B cell (primary cell): Measurements from ENCODE around the gene ASTN1. TPM values are rescaled to one million over a fixed set of nuclear protein-coding genes. Genes with fewer than 3 reads are reported as not detected.

Experiments used
- ATAC-seq: fragments of 200-7000 bp; cut with Tn5 transposase; one replicate; pipeline ENCODE4 v1.10.0; 2021; ENCODE audit warnings: low read depth, mild to moderate bottlenecking, moderate number of reproducible peaks, moderate library complexity
- CTCF ChIA-PET: fragments of 350-600 bp; sonication (Branson Sonifier 250); formaldehyde crosslinking; loops from one replicate; lab custom pipeline; 2021; ENCODE audit warnings: antibody characterized with exemption, inconsistent platforms; lab: Charles Lee
- POLR2A ChIA-PET: fragments of 350-600 bp; sonication (Branson Sonifier 250); formaldehyde crosslinking; loops from one replicate; lab custom pipeline; 2021; ENCODE audit warnings: antibody characterized with exemption; lab: Charles Lee
- DNase-seq: peaks from one replicate; pipeline ENCODE4 v3.0.0; 2013
- H2AFZ ChIP-seq: 2 replicates; pipeline ENCODE4 v1.6.1; 2012; ENCODE audit warnings: mild to moderate bottlenecking, low read depth, low read length; ENCODE audit not compliant: insufficient read depth, poor library complexity, severe bottlenecking
- H3K27ac ChIP-seq, 2 donors: 1 replicate in 1 of 2; 2 replicates in 1 of 2; pipeline ENCODE4 v1.5.1; 2012 to 2013; ENCODE audit warnings: low read length in 2 of 2, mild to moderate bottlenecking in 2 of 2, moderate library complexity in 1 of 2
- H3K27me3 ChIP-seq, 4 experiments: fragments of 200-600 bp in 1 of 4; sonication (generic) in 1 of 4; replicated peaks in 1 of 4; 1 replicate in 2 of 4; 2 replicates in 2 of 4; pipeline versions ENCODE4 v1.6.1 to v1.7.0; 2013 to 2016; ENCODE audit warnings: low read length in 3 of 4, mild to moderate bottlenecking in 2 of 4, mixed read lengths in 1 of 4, moderate library complexity in 1 of 4; ENCODE audit not compliant: insufficient read depth in 4 of 4, control insufficient read depth in 3 of 4; ENCODE audit errors: control extremely low read depth in 1 of 4
- H3K36me3 ChIP-seq, 2 experiments: replicated peaks in 1 of 2; 1 replicate in 1 of 2; 2 replicates in 1 of 2; pipeline versions ENCODE4 v1.6.1 to v1.7.1; 2013; ENCODE audit warnings: low read length in 1 of 2; ENCODE audit not compliant: insufficient read depth in 2 of 2, control insufficient read depth in 1 of 2; ENCODE audit errors: control extremely low read depth in 1 of 2, extremely low read depth in 1 of 2
- H3K4me1 ChIP-seq, 2 donors: fragments of 200-600 bp in 1 of 2; sonication (generic) in 1 of 2; 1 replicate in 1 of 2; 2 replicates in 1 of 2; pipeline versions ENCODE4 v1.5.1 to v1.6.1; 2013 to 2017; ENCODE audit warnings: low read length in 2 of 2; ENCODE audit not compliant: control insufficient read depth in 2 of 2, insufficient read depth in 2 of 2
- H3K4me2 ChIP-seq: replicated peaks from 2 replicates; pipeline ENCODE3; 2012; ENCODE audit warnings: mild to moderate bottlenecking, low read depth, low read length; ENCODE audit not compliant: poor library complexity, severe bottlenecking
- H3K4me3 ChIP-seq, 5 experiments: fragments of 200-600 bp in 1 of 5; sonication (generic) in 1 of 5; 1 replicate in 3 of 5; 2 replicates in 2 of 5; pipeline versions ENCODE4 v1.5.1 to v1.7.0; 2011 to 2016; ENCODE audit warnings: low read length in 4 of 5, mild to moderate bottlenecking in 4 of 5, low read depth in 2 of 5, control low read depth in 1 of 5, moderate library complexity in 1 of 5; ENCODE audit not compliant: insufficient read depth in 1 of 5; ENCODE audit errors: control extremely low read depth in 1 of 5, extremely low read depth in 1 of 5
- H3K79me2 ChIP-seq: fragments of 200-600 bp; sonication (generic); one replicate; pipeline ENCODE4 v1.6.0; 2016; ENCODE audit warnings: low read length; ENCODE audit not compliant: control insufficient read depth, insufficient read depth
- H3K9ac ChIP-seq: fragments of 200-600 bp; sonication (generic); 2 replicates; pipeline ENCODE4 v1.6.1; 2017; ENCODE audit warnings: mild to moderate bottlenecking, low read length, moderate library complexity
- H3K9me3 ChIP-seq, 3 donors: one replicate each; pipeline versions ENCODE4 v1.6.1 to v1.7.1; 2013; ENCODE audit warnings: low read length in 2 of 3; ENCODE audit not compliant: control insufficient read depth in 2 of 3, insufficient read depth in 1 of 3; ENCODE audit errors: control extremely low read depth in 1 of 3
- H4K20me1 ChIP-seq: 2 replicates; pipeline ENCODE4 v1.6.0; 2012; ENCODE audit warnings: mild to moderate bottlenecking, low read length; ENCODE audit not compliant: insufficient read depth, control insufficient read depth, poor library complexity, severe bottlenecking
- H3K27ac Mint-ChIP-seq: one replicate; pipeline ENCODE4 v1.8.0; 2021; ENCODE audit warnings: mixed read lengths
- H3K27me3 Mint-ChIP-seq: one replicate; pipeline ENCODE4 v1.8.0; 2021; ENCODE audit warnings: mixed read lengths
- H3K4me1 Mint-ChIP-seq: one replicate; pipeline ENCODE4 v1.8.0; 2021; ENCODE audit warnings: mixed read lengths
- H3K4me3 Mint-ChIP-seq: one replicate; pipeline ENCODE4 v1.8.0; 2021; ENCODE audit warnings: mixed read lengths
- H3K9me3 Mint-ChIP-seq: one replicate; pipeline ENCODE4 v1.8.0; 2022; ENCODE audit warnings: mixed read lengths; ENCODE audit not compliant: insufficient read depth
- EZH2 ChIP-seq: IDR thresholded peaks from 2 replicates; pipeline ENCODE4 v1.6.1; 2012; ENCODE audit warnings: borderline replicate concordance, low read depth, mild to moderate bottlenecking, moderate library complexity, low read length; ENCODE audit not compliant: insufficient read depth, poor library complexity, severe bottlenecking
- WGBS: methylation state at CpG from one replicate; pipeline ENCODE4 v1.1.5; 2013; ENCODE audit warnings: missing lambda C conversion rate; ENCODE audit not compliant: insufficient coverage; 5-methylcytosine and 5-hydroxymethylcytosine counted together
- intact Hi-C: fragments of 100-400 bp; cut with micrococcal nuclease; formaldehyde crosslinking; loops from one replicate; pipeline ENCODE4 v1.10.0; 2022
- polyA plus RNA-seq: library from polyadenylated mRNA; depleted of rRNA; stranded (reverse); fragments of >200 nt; gene quantifications from 2 replicates; pipeline ENCODE4 v1.2.3, GENCODE V29; 2012
- total RNA-seq, 2 donors: library from RNA; stranded (reverse); fragments of 120-200 nt in 1 of 2; gene quantifications; 1 replicate in 1 of 2; 2 replicates in 1 of 2; pipeline versions ENCODE4 v1.2.3 to v1.2.4, GENCODE V29; 2013 to 2022
- TF ChIP-seq, protein P1 (sequence below): fragments of 200-600 bp; IDR thresholded peaks from one replicate; pipeline ENCODE4 v1.8.0; 2022; ENCODE audit warnings: antibody characterized with exemption, mild to moderate bottlenecking

ASTN1 gene
- total and polyA plus RNA-seq, 2 donors (not counting 1 experiment from before 2014, with no cell fraction given), result not detected

DNA sequence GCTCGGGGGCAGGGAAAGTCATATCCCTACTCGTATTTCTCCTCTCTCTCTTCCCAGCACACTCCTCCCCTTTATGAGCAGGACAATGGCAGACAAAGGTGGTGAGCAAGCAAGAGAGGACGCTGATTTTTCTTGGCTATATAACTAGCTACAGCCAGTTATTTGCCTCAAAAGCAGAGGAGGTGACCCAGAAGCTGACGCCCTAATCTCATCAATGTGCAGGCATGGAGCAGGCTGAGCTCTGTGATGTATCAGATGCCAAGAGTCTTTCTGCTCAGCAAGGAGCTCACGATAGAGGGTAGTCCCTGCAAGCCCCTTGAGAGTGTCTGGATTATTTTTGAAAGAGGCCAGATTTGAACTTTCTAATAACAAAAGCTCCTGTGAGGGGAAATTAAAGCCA, 75.5 kb downstream of the ASTN1 start:
- DNase-seq, result no peak
- H3K4me1 ChIP-seq, result no peaks in the 10 kb centered on the region
- H3K9me3 Mint-ChIP-seq, result no peaks in the 10 kb centered on the region
- CTCF ChIA-PET, result no interaction called here
- no peaks in the 10 kb centered on the region for H3K79me2 ChIP-seq
- no peaks in the 10 kb centered on the region for H3K4me1 Mint-ChIP-seq
- TF ChIP-seq EZH2, result no peak
- TF ChIP-seq, protein P1, sequence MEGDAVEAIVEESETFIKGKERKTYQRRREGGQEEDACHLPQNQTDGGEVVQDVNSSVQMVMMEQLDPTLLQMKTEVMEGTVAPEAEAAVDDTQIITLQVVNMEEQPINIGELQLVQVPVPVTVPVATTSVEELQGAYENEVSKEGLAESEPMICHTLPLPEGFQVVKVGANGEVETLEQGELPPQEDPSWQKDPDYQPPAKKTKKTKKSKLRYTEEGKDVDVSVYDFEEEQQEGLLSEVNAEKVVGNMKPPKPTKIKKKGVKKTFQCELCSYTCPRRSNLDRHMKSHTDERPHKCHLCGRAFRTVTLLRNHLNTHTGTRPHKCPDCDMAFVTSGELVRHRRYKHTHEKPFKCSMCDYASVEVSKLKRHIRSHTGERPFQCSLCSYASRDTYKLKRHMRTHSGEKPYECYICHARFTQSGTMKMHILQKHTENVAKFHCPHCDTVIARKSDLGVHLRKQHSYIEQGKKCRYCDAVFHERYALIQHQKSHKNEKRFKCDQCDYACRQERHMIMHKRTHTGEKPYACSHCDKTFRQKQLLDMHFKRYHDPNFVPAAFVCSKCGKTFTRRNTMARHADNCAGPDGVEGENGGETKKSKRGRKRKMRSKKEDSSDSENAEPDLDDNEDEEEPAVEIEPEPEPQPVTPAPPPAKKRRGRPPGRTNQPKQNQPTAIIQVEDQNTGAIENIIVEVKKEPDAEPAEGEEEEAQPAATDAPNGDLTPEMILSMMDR, result no peak
- no peaks in the 10 kb centered on the region for H3K27me3 ChIP-seq
- no peaks in the 10 kb centered on the region for H4K20me1 ChIP-seq
- no peak overlapping the region for H3K4me2 ChIP-seq
- H3K27me3 Mint-ChIP-seq, result peaks cover 4% of the 10 kb centered on the region
- 70% methylated on average over 4 of the region's 5 CpGs for WGBS
- H3K27ac Mint-ChIP-seq, result no peak overlapping the region
- no peak overlapping the region for H2AFZ ChIP-seq
- H3K36me3 ChIP-seq, result no peaks in the 10 kb centered on the region
- POLR2A ChIA-PET, result no interaction called here
- no peak overlapping the region for H3K27ac ChIP-seq
- no peak overlapping the region for H3K4me3 ChIP-seq
- no peak overlapping the region for H3K4me3 Mint-ChIP-seq
- no peaks in the 10 kb centered on the region for H3K9me3 ChIP-seq
- ATAC-seq, result no peak
- H3K9ac ChIP-seq, result no peak overlapping the region
- intact Hi-C loops, result no loop called here

DNA sequence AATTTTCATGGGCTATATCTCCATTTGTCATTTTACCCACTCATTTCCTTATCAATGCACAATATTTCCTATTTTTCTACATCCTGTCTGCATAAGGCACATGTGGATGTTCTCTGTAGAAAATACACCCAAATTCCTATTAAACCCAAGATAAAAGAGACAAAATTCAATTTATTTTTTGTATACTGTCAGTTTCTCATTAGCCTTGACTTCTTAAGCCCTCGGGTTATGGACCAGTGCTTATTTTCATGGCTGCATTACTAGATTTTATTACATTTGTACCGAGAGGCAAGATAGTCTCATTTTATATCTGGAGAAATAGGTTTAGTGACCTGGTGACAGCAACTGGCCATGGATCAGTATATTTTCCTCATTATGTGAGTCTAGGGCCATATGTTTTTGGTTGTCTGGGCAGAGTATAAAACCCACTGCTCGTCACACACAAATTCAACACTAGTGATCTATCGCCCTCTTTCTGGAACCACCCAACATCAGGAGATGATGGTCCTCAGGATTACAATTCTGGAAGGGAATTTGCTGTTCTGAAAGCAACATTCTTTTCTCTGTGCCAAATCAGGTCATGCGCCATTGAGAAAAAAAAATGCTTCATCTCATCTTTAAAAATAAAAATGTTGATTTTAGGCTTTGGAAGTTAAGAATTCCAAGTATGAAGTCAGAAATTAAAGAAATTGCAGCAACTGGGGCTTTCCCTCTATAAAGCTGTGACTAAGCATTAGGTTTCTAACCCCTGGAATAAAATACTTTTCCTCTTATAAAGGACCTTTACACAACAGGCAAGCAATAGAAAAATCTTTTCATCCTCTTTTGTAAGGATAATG, 81.4 kb downstream of the ASTN1 start:
- Mint-ChIP-seq H3K27me3 (peaks cover 4% of the 10 kb centered on the region), H3K4me3 (no peak overlapping the region), H3K27ac (no peak overlapping the region), H3K4me1 (no peaks in the 10 kb centered on the region), H3K9me3 (no peaks in the 10 kb centered on the region)
- no peak overlapping the region for H3K4me2 ChIP-seq
- no peaks in the 10 kb centered on the region for H3K79me2 ChIP-seq
- POLR2A ChIA-PET, result no interaction called here
- no peaks in the 10 kb centered on the region for H3K4me1 ChIP-seq
- H3K36me3 ChIP-seq, result no peaks in the 10 kb centered on the region
- WGBS, result no CpG with 5 or more reads among the region's 5 CpGs
- H3K27me3 ChIP-seq, result no peaks in the 10 kb centered on the region
- TF ChIP-seq, protein P1, result no peak
- no peak for TF ChIP-seq EZH2
- ATAC-seq (no peak), DNase-seq (no peak)
- no peak overlapping the region for H2AFZ ChIP-seq
- H3K9ac ChIP-seq, result no peak overlapping the region
- CTCF ChIA-PET, result no interaction called here
- intact Hi-C loops, result no loop called here
- H3K9me3 ChIP-seq, result peaks cover 0 to 2% (median 0%) of the 10 kb centered on the region in 3 donors
- H3K27ac ChIP-seq, result no peak overlapping the region
- H3K4me3 ChIP-seq, result no peak overlapping the region
- H4K20me1 ChIP-seq, result no peaks in the 10 kb centered on the region
